SW480 (cell line): ENCODE measurements around the gene ASMTL.
"Not testable (repeated sequence)": the region's sequence is repeated elsewhere in the genome, so short reads cannot be mapped to it uniquely, and the experiment has no call there.

Source experiments
- DNase-seq: peaks from one replicate; pipeline ENCODE4 v3.0.0-alpha.2; 2016; ENCODE audit warnings: low spot score

ASMTL gene

DNA sequence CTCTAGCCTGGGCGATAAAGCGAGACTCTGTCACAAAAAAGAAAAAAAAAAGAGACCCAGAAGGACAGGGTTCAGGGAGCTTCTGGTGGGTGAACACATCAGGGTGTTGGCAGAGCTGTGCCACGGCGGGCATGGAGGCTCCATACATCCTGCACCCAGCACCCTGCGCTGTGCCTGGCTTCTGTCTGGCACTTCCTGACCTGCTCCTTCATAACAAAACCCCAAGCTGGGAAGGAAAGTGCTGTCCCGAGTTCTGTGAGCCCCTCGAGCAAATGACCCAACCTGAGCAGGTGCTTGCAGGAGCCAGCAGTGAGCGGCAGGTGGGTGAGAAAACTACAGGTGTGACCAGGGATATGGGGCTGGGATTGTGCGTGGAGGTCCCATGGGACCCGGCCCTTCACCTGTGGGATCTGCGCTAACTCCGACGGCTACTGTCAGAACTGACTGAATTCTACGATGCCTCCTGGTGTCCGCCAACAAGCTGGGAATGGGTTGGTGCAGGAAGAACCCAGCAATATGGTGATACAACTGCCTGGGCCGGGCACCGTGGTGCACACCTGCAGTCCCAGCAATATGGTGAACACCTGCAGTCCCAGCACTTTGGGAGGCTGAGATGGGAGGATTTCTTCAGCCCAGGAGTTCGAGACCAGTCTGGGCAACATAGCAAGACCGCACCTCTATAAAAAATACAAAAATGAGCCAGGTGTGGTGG lies 18.9 kb downstream of the ASMTL start:
- DNase-seq: no peak

DNA sequence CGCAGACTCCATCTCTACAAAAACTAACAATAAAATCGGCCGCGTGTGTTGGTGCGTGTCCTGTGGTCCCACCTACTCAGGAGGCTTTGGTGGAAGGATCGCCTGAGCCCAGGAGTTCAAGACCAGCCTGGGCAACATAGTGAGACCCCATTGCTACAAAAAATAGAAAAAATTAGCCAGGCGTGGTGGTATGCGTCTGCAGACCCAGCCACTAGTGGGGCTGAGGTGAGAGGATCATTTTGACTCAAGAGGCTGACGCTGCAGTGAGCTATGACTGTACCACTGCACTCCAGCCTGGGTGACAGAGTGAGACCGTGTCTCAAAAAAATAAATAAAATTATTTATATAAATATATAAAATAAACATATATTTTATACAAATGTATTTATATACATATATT lies 22.3 kb downstream of the ASMTL start:
- DNase-seq: no peak

DNA sequence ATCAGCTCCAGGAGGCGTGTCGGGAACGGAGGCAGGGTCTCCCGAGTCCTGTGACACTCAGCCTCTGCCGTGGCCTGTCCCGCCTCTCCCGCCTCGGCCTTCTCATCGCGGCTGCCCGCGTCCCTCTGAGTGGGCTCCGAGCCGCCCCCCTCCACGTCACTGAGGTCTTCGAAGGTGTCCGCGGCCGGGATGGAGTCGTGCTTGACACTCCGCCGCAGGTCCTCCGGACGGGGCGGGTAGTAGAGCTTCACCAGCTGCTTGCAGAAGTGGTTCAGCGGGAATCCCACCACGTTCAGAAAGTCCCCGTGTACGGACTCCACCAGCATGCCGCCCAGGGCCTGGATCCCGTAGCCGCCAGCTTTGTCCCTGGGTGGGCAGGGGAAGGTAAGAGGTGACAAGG lies 25.0 kb downstream of the ASMTL start:
- DNase-seq: no peak

DNA sequence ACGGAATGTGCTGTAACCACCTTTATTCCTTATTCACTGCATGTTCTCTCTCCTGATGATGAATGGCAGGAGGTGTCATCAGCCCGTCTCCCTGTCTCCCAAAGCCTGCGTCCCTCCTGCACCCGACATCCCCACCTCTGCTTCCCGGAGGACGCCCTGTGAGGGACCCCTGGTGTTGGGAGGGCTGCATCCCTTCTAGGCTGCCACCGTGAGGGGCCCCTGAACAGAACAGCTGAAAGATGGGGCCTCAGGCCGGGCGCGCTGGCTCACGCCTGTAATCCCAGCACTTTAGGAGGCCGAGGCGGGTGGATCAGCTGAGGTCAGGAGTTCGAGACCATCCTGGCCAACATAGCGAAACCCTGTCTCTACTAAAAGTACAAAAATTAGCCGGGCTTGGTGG lies 26.4 kb downstream of the ASMTL start:
- not testable (repeated sequence) for DNase-seq

DNA sequence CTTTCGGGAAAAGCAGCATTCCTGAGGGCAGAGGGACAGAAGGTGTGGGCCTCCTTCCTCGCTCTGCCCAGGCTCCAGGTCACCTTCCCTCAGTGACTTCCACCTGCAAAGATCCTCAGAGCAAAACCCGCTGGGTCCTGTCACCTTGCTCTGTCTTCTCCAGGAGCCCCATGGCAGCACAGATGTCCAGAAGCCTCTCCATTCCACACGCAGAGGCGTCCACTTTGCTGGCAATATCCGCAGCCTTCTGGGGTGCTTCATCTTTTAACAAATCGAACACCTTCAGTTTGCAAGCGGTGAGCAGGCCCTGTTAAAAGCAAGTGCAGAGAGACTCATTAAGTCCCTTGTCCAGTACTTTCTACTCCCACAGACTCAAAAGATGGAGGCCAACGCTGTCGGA lies 27.3 kb downstream of the ASMTL start:
- DNase-seq: no peak

DNA sequence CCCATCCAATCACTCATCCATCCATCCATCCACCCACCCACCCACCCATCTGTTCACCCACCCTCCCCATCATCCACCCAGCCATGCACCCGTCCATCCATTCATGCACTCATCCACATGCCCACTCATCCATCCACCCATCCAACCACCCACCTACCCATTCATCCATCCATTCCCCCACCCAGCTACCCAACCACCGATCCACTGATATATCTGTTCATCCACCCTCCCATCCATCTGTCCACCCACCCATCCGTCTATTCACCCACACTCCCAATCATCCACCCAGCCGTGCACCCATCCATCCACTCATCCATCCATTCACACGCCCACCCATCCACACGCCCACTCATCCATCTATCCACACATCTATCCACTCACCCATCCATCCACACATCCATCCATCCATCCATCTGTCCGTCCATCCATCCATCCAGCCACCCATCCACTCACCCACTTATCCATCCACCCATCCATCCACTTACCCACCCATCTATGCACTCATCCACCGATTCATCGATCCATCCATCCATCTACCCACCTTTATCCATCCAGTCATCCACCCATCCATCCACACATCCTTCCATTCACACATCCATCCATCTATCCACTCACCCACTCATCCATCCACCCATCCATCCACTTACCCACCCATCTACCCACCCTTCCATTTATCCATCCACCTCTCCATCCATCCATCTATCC lies 28.4 kb downstream of the ASMTL start:
- no peak for DNase-seq

DNA sequence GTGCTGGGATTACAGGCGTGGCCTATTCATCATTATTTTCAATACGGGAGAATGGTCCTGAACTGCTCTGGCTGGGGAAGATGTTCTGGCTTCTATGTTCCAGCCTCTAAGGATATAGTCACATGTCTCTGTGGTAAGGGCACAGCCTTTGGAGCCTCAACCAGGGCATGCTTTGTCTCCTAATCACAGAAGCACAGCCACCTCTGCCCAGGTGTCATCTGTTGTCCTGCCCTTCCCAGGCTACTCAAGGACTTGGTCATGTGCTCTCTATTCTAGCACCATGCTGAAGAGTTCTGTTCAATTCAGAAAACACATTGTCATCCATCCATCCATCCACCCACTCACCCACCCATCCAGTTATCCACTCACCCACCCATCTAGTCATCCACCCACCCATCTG lies 29.5 kb downstream of the ASMTL start:
- no peak for DNase-seq

DNA sequence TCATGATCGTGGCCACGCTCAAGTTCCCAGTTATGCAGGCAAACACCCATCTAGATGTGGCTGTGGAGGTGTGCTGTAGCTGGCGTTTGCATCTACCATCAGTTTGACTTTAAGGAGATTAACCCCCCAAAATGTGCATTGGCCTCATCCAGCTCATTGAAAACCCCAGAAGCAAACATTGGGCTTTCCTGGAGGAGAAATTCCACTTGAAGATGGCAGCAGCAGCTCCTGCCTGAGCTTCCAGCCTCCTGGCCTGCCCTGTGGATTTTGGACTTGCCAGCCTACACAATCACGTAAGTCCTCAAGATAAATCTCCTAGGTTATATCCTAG lies 30.6 kb downstream of the ASMTL start:
- no peak for DNase-seq

DNA sequence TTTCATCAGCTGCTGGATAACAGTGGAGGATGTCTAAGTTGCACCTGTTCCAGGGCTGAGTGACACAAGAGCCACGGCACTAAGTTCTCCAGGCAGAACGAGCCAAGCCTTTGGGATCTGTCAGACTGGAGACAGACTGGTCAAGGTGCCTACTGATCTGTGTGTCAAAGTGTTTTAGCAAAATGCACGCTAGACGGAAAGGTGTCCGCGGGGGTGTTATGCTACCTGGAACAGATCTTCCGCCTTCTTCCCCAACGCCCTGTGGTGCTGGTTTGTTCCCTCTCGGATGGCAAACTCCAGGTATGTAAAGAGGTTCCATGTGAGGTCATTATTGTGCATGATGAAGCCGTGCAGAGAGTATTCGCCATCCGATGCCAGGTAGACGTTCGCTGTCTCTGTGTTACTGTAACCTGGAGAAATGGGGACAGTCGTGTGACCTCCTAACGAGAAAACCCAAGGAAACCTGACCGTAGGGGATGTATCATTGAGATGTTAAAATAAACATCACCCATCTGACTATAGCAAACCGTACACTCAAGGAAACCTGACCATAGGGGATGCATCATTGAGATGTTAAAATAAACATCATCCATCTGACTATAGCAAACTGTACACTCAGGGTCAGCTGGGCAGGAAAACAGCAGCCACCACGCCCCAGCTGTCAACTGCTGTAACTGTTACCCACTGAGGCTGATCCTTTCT lies 31.1 kb downstream of the ASMTL start:
- no peak for DNase-seq

DNA sequence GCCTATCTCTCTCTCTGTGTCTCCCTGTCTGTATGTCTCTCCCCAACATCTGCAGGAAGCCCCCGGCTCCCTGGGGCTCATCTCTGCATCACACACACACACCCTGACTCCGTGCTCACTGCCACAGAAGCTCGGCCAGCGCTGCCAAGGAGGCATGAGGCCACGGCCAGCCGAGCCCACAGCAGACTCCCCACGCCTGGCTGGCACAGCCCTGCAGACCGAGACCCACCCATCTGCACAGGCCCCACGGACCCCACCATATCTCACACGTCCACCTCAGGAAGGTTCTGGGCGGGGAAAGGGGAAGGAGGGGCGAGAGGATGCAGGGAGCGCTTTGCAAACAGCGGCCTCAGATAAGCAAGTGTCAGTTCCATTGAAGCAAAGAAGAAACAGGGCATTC lies 32.3 kb downstream of the ASMTL start:
- no peak for DNase-seq

DNA sequence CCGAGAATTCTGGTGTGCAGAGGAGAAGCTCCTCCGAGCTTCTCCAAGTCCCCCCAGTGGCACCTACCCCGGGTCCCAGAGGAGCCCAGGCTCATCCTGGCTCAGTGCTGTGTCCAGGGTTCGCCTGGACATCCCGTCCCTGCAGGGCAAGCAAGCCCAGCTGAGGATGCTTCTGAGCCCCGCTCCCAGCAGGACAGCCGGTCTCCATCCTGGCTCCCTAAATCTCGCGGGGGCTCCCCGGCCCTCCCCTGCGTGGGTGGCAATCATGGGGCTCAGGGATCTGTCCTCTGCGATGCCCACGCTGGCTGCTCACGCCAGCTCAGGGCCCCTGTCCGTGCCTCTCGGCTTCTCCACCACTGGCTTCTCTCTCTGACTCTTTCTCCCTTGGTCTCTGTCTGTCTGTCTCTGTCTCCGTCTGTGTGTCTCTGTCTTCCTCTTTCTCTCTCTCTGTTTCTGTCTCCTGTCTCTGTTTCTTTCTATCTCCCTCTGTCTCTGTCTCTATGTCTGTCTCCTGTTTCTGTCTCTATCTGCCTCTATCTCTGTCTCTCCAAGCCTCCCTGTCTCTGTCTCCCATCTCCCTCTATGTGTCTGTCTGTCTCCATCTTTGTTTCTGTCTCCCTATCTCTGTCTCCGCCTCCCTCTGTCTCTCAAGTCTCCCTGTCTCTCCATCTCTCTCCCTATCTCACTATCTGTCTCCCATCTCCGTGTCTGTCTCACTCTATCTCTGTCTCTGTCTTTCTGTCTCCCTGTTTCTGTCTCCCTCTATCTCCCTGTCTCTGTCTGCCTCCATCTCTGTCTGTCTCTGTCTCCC lies 33.0 kb downstream of the ASMTL start:
- DNase-seq: no peak

DNA sequence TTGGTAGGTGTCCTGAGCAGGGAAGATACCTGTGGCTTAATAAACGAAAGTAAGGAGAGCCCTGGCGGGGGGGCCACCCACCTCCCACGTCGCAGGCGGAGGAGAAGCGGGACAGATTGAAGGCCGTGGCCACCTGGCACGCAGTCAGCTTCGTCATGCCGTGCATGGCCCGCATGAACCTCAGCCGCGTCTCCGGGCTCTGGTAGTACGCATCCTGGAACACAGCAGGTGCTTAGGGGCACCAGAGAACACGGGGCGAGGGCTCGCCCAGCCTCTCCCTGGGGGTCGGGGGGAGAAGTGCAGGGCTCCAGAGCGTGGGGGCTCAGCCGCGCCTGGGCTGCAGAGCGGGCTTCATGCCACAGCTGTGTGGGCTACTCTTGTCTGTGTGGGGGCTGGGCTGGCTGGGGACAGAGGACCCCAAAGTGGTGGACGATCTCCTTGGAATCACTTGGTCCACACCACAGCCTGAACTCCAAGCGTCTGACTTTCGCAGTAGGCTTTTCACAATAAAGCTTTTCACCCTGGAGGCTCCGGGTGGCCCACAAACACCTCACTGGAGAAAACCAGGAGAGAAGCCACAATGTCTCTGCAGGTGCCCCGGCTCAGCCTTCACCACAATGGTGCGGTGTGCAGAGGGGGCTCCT lies 33.7 kb downstream of the ASMTL start:
- DNase-seq: no peak

DNA sequence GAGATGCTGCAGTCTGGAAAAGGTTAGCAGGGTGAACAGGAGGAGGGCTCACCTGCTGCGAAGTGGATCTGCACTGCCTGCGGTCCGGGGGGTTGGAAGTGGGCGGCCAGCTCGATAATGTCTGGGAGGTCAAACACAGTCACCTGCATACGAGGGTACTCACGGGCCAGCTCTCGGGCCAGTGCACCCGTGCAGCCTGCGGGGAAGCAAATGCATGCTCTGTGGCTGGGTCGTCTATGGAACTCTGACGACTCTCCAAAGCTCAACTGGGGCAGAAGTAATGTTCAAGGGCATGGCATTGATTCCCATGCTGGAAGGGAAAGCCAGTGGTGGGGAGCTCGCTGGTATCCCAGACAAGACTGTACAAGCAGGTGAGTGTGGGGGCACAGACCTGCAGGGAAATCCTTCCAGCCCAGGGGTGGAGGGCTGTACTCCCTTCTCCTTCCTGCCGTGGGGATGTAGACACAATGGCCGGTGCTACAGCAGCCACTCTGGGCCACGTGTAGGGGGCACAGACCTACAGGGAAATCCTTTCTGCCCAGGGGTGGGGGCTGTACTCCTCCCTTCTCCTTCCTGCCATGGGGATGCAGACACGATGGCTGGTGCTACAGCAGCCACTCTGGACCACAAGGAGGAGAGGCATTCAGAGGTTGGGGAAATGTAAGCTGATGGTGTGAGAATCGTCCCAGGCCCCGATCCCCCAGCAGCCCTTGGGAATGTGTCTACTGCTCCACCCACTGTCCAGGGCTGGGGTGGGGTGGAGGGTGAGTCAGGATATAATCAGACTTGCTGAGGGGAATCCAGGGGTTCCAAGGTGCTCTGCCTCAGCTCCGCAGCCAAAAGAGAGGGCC lies 34.6 kb downstream of the ASMTL start:
- no peak for DNase-seq

DNA sequence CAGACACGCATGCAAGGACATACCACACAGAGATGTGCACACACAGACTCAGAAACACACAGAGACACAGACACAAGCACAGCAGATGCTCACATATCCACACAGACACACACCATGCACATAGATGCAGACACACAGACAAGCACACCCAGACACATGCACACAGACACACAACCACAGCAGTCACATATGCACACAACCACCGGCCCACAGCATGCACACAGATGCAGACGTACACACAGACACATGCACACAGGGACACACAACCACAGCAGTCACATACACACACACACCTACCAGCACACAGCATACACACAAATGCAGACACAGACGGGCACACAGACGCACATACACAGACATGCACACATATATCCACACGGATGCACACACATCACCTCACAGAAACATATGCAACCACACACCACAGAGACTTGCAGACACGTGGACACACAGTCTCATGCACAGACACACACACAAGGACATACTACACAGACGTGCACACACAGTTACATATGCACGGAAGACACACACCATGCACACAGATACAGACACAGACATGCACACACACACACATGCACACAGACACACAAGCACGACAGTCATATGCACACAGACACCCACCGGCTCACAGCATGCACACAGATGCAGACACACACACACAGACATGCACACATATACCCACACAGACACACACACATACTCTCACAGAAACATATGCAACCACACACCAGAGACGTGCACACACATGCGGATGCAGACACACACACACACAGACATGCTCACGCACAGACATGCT lies 35.5 kb downstream of the ASMTL start:
- DNase-seq: no peak

DNA sequence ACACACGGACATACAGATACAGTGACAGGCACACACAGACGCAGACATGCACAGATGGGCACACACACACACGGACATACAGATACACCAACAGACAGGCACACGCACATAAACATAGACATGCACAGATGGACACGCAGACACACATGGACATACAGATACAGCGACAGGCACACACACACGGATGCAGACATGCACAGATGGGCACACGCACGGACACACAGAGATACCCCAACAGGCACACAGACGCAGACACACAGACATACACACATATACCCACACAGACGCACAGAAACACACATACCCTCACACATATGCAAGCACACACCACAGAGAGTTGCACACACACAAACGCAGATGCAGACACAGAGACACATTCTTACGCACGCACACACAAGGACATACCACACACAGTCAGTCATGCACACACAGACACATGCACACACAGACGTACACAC lies 36.4 kb downstream of the ASMTL start:
- no peak for DNase-seq

DNA sequence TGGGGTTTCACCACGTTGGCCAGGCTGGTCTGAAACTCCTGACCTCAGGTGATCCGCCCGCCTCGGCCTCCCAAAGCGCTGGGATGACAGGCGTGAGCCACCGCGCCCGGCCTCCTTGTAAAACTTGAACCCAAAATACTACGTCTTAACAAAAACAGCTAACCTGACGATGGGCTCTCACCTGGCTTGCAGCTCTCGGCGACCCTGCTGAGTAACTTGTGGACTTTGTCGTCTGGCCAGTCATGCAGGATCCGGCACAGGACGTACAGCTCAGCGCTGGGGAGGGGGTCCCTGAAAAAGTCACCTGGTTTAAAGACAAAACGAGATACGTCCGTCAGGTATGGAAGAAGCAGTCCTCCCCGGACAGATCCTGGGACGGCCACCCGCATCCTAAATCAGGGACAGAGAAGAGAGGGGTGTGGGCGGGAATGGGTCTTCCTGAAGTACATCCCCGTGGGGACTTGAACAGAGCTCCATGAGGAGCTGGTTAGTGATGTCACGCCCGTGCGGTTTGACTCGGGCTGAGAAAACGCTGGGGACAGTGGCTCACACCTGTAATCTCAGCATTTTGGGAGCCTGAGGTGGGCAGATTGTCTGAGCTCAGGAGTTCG lies 40.1 kb downstream of the ASMTL start:
- no peak for DNase-seq

DNA sequence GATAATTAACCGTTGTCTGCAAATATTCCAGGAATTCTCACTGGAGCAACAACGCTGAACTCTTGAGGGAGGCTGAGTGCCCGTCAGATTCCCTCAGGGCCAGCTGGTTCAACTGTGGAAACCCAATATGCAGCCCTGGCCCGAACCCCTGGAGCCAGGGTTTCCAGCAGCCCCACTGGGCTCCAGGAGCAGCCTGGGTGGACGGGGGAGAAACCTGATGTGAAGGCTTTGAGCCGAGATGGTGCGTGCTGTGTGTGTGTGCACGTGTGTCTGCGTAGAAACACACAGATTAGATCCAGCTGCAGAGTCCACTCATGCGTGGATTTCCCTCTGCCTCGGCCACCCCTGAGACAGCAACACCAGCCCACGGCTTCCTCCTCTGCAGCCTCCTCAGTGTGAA lies 41.4 kb downstream of the ASMTL start:
- no peak for DNase-seq

DNA sequence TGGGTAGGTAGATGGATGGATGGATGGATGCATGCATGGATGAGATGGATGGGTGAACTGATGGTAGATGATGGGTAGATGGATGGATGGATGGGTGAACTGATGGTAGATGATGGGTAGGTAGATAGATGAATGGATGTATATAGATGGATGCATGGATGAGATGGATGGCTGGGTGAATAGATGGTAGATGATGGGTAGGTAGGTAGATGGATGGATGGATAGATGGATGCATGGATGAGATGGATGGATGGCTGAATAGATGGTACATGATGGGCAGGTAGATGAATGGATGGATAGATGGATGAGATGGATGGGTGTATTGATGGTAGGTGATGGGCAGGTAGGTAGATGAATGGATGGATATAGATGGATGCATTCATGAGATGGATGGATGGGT lies 45.7 kb downstream of the ASMTL start:
- no peak for DNase-seq

DNA sequence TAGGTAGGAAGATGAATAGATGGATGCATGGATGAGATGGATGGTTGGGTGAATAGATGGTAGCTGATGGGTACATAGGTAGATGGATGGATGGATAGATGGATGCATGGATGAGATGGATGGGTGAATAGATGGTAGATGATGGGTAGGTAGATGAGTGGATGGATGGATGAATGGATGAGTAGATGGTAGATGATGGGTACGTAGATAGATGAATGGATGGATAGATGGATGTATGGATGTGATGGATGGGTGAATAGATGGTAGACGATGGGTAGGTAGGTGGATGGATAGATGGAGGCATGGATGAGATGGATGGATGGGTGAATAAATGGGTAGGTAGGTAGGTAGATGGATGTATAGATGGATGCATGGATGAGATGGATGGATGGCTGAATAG lies 46.9 kb downstream of the ASMTL start:
- DNase-seq: not testable (repeated sequence)

DNA sequence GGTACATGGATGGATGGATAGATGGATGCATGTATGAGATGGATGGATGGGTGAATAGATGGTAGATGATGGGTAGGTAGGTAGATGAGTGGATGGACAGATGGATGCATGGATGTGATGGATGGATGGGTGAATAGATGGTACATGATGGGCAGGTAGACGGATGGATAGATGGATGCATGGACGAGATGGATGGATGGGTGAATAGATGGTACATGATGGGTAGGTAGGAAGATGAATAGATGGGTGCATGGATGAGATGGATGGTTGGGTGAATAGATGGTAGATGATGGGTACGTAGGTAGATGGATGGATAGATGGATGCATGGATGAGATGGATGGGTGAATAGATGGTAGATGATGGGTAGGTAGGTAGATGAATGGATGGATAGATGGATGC lies 48.8 kb downstream of the ASMTL start:
- not testable (repeated sequence) for DNase-seq
